Omental fat pad (tissue), 4 donors: Measurements from ENCODE around the gene OGT. TPM values are rescaled to one million over a fixed set of nuclear protein-coding genes. Genes with fewer than 3 reads are reported as not detected.
"Not testable (repeated sequence)": the region's sequence is repeated elsewhere in the genome, so short reads cannot be mapped to it uniquely, and the experiment has no call there.

Experiments
- ATAC-seq: fragments of 150-250 bp; one replicate; pipeline ENCODE4 v1.9.1; 2016; ENCODE audit warnings: mild to moderate bottlenecking, moderate library complexity; ENCODE audit not compliant: low FRiP score
- DNase-seq: peaks from one replicate; pipeline ENCODE4 v3.0.0-alpha.2; 2019; ENCODE audit warnings: low spot score
- CTCF ChIP-seq, 3 donors: fragments of 450-650 bp; IDR thresholded peaks; one replicate each; pipeline ENCODE4 v1.5.1; 2016 to 2017; ENCODE audit warnings: antibody characterized with exemption in 3 of 3, mild to moderate bottlenecking in 3 of 3, moderate library complexity in 2 of 3
- total RNA-seq, 4 donors: library from RNA; depleted of rRNA; stranded (reverse); fragments of >200 nt; gene quantifications; one replicate each; pipeline ENCODE4 v1.1.0, GENCODE V29; 2016

OGT gene
- total RNA-seq, 4 donors from 2014 or later, result 139 to 209 (median 175) TPM

DNA sequence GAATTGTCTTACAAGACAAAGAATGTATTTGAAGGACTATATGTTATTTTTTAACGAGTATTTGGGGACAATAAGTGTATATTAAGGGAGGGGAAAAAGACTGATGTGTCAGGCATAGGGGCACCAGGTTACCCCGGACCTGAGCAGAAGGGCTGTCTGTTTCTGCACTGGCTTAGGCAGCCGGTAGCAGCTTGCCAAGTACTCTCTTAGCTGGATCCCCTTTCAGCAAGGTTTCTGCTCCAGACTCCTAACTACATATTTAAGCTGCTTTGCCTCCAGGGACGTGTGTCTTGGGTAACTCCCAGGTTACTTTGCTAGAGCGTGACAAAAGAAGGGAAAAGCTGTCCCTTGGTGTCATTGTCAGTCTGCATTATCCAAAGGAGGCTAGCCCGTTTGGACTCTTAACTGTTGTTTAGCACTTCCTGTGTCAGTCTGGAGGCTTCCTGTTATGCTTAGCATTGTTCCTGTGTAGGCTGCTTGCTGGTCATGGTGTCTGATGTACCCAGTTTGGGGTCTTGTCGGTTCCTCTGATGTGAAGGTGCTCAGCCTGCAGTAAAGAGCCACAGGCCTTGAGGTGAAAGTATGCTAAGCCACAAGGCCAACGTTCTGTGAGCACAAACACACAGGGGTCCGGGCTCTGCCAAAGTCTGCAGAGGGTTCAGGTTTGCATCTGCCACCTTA, 73.8 kb downstream of the OGT start:
- TF ChIP-seq CTCF (IDR thresholded peaks at IDR 0.05), result no peak
- no peak for ATAC-seq
- no peak for DNase-seq

DNA sequence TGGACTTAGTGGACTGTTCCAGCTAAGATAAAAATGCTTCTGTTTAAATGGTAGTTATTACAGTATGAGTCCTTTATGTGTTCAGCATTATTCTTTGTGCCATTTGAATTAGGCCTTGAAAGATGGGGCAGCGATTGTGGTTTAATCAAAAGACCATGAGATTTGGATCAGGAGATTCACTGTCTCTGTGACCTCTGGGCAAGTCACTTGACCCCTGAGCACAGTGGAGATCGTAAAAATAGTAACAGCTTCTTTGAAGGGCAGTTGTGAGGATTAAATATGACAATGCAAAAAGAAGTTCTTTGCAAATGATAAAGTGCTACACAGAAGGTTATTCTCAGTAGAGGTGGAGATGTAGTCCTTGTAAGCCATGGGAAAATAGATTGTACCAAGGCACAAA, 74.6 kb downstream of the OGT start:
- ATAC-seq (no peak), DNase-seq (no peak)
- no peak for TF ChIP-seq CTCF (IDR thresholded peaks at IDR 0.05)

DNA sequence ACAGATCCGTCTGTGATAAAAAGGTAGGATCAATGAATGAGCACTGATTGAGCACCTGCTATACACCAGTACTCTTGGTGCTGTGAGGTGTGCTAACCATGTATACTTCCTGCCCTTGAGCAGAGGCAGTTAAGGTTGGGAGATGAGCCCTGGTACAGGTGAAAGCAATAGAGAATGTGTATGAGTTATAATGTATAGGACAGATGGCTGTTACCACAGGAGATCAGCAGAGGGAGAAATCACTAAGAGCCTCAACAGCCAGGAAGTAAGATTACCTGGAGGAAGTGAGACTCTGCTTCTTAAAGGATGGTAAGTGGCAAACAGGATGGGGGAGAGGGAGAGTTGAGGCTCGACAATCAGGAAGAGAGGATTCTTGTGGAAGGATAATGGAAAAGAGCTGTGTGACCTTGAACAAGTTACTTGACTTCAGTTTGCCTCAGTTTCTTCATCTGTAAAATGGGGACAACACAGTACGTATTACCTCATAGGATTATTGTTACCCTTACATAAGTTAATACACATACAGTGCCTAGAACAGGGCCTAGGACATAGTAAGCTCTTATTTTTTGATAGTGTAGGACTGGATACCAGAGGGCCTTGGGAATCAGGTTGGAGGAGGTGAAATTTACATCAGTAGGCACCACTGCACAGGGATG, 76.3 kb downstream of the OGT start:
- DNase-seq, result no peak
- TF ChIP-seq CTCF (IDR thresholded peaks at IDR 0.05), result no peak
- ATAC-seq, result no peak

DNA sequence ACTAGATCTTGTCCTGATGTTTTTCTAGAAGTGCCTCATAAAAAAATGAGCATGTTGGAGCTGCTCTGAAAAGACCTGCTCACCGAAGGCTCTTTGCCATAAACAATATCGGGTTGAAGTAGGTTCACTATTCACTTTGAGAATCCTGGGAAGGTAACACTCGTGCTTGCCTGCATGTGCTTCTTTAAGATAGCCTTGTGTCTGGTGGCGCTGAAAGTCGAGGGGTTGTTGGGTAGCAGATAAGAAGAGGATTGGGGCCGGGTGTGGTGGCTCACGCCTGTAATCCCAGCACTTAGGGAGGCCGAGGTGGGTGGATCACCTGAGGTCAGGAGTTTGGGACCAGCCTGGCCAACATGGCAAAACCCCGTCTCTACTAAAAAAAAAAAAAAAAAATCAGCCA, 78.8 kb downstream of the OGT start:
- not testable (repeated sequence) for ATAC-seq, DNase-seq

DNA sequence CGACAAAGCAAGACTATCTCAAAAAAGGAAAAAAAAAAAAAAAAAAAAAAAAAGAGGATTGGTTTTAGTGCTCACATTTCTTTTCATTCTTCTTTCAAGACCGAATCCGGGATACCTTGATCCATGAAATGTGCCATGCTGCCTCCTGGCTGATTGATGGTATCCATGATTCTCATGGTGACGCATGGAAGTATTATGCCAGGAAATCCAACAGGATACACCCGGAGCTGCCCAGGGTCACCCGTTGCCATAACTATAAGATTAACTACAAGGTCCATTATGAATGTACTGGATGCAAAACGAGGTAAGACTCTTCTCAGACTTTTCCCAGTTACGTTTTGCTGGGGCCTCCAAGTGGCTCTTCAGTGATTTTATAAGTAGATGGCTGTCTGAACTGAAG, 79.4 kb downstream of the OGT start:
- TF ChIP-seq CTCF (IDR thresholded peaks at IDR 0.05), result no peak
- DNase-seq (no peak), ATAC-seq (no peak)

GRCh38 chrX:71615056-71615455, 82.2 kb downstream of the OGT start:
- TF ChIP-seq CTCF (IDR thresholded peaks at IDR 0.05), result no peak
- DNase-seq, result no peak

GRCh38 chrX:71615954-71616353, 83.0 kb downstream of the OGT start:
- DNase-seq (no peak), ATAC-seq (no peak)
- TF ChIP-seq CTCF (IDR thresholded peaks at IDR 0.05), result no peak

More at GRCh38 chrX:71615056-71615455, 82.2 kb downstream of the OGT start:
- ATAC-seq, result no peak
